MM.1S (cell line): Measurements from ENCODE around the gene AXL.

Experiments used
- DNase-seq: peaks from one replicate; pipeline ENCODE4 v3.0.0-alpha.2; 2015
- H2AFZ ChIP-seq: fragments of 300-600 bp; sonication (generic); 2 replicates; pipeline ENCODE4 v1.6.0; 2016; ENCODE audit warnings: antibody characterized with exemption, low read length
- H3F3A ChIP-seq: fragments of 300-600 bp; sonication (generic); 2 replicates; pipeline ENCODE4 v1.6.1; 2016; ENCODE audit warnings: mild to moderate bottlenecking, antibody characterized with exemption, low read length, moderate library complexity, mixed read lengths; ENCODE audit not compliant: insufficient read depth
- H3K27ac ChIP-seq: fragments of 300-600 bp; sonication (generic); 2 replicates; pipeline ENCODE4 v1.5.1; 2016; ENCODE audit warnings: mild to moderate bottlenecking, low read length
- H3K27me3 ChIP-seq: fragments of 300-600 bp; sonication (generic); replicated peaks from 2 replicates; pipeline ENCODE4 v1.6.0; 2016; ENCODE audit warnings: low read length; ENCODE audit not compliant: insufficient read depth
- H3K36me3 ChIP-seq: fragments of 300-600 bp; sonication (generic); replicated peaks from 2 replicates; pipeline ENCODE4 v1.6.1; 2016; ENCODE audit warnings: mild to moderate bottlenecking, low read length, mixed read lengths; ENCODE audit not compliant: insufficient read depth
- H3K4me1 ChIP-seq: fragments of 300-600 bp; sonication (generic); 2 replicates; pipeline ENCODE4 v1.6.1; 2016; ENCODE audit warnings: low read length, mixed read lengths
- H3K4me2 ChIP-seq: fragments of 300-600 bp; sonication (generic); 2 replicates; pipeline ENCODE4 v1.6.0; 2016; ENCODE audit warnings: low read depth, low read length
- H3K4me3 ChIP-seq: fragments of 300-600 bp; sonication (generic); 2 replicates; pipeline ENCODE4 v1.5.1; 2016; ENCODE audit warnings: low read length, mixed read lengths
- H3K79me2 ChIP-seq: fragments of 300-600 bp; sonication (generic); 2 replicates; pipeline ENCODE4 v1.6.1; 2016; ENCODE audit warnings: mixed run types, low read length, mixed read lengths
- H3K9ac ChIP-seq: fragments of 300-600 bp; sonication (generic); 2 replicates; pipeline ENCODE4 v1.6.1; 2016; ENCODE audit warnings: low read length, mixed read lengths
- H3K9me2 ChIP-seq: fragments of 300-600 bp; sonication (generic); replicated peaks from 2 replicates; pipeline ENCODE4 v1.6.1; 2016; ENCODE audit warnings: mild to moderate bottlenecking, low read length, mixed read lengths; ENCODE audit not compliant: insufficient read depth
- H3K9me3 ChIP-seq: fragments of 300-600 bp; sonication (generic); replicated peaks from 2 replicates; pipeline ENCODE4 v1.6.1; 2016; ENCODE audit warnings: mild to moderate bottlenecking, low read length, mixed read lengths; ENCODE audit not compliant: insufficient read depth
- H4K20me1 ChIP-seq: fragments of 300-600 bp; sonication (generic); 2 replicates; pipeline ENCODE4 v1.6.1; 2016; ENCODE audit warnings: mild to moderate bottlenecking, low read length, moderate library complexity, mixed read lengths; ENCODE audit not compliant: insufficient read depth
- CTCF ChIP-seq: fragments of 300-600 bp; sonication (generic); IDR thresholded peaks from 2 replicates; pipeline ENCODE4 v1.5.1; 2016; ENCODE audit warnings: antibody characterized with exemption, low read length, mixed read lengths
- EZH2 ChIP-seq: fragments of 300-600 bp; sonication (generic); optimal IDR thresholded peaks from 2 replicates; pipeline ENCODE3; 2017; ENCODE audit warnings: low read depth, mild to moderate bottlenecking, antibody characterized with exemption, low read length, mixed read lengths
- EZH2phosphoT487 ChIP-seq: fragments of 300-600 bp; sonication (generic); IDR thresholded peaks from 2 replicates; pipeline ENCODE4 v1.6.1; 2018; ENCODE audit warnings: antibody characterized with exemption, low read length

The AXL gene

GRCh38 chr19:41304706-41305483 is 85.9 kb downstream of the AXL start:
- Histone ChIP-seq H3K36me3 (no peaks in the 10 kb centered on the region; the same call in none of the 2 replicates), H4K20me1 (no peaks in the 10 kb centered on the region), H3K27me3 (no peaks in the 10 kb centered on the region), H2AFZ (no peak overlapping the region), H3K27ac (no peak overlapping the region), H3K4me2 (no peak overlapping the region), H3K9me2 (no peaks in the 10 kb centered on the region), H3K9ac (no peak overlapping the region; the same call in 1 of the 2 replicates), H3K9me3 (no peaks in the 10 kb centered on the region), H3K4me3 (no peak overlapping the region), H3K79me2 (peaks cover 52% of the 10 kb centered on the region), H3K4me1 (peaks cover 36% of the 10 kb centered on the region), H3F3A (peaks cover 32% of the 10 kb centered on the region)
- no peak for DNase-seq
- TF ChIP-seq CTCF, result no peak
- no peak for TF ChIP-seq EZH2phosphoT487
- no peak for TF ChIP-seq EZH2

DNA sequence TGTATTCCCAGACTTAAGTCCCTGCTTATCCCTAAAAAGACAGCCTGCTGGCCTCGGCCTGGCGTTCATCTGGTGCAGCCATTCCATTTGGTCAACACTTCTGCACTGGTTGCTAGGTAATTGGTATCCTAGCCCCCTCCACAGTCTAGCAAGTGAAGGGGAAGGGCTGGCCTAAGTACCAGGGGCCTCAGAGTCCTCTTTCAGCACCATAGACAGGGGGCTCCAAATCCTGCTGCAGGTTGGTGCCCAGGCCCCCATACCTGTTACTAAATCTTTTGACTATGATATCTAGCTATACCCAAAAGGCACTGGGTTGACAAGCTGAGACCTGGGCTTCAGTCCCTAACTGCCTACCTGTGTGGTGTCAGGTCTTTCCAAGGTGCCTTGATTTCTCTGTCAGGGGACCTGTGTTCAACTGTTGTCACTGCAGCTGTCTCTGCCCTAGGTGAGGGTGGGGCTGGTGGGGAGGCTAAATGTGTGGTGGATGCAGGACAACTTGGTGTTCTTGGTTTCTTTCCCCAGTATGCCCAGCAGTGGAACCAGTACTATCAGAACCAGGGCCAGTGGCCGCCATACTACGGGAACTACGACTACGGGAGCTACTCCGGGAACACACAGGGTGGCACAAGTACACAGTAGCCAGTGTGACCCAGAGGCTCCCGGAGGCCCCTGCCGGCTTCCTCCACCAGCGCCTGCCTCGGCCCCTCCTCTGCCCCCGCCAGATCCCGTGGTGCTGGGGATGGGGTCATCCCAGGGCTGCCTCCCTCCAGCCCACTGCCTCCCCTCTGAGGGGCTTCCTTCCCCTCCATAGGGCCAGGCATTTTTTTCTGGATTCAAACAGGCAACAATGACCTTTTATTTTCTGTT is 87.1 kb downstream of the AXL start:
- H2AFZ ChIP-seq, result no peak overlapping the region
- peaks cover 36% of the 10 kb centered on the region for H3K4me1 ChIP-seq
- H3K9me2 ChIP-seq, result no peaks in the 10 kb centered on the region
- peaks cover 32% of the 10 kb centered on the region for H3F3A ChIP-seq
- peaks cover 50% of the 10 kb centered on the region for H3K79me2 ChIP-seq
- TF ChIP-seq EZH2, result no peak
- no peak for TF ChIP-seq CTCF
- TF ChIP-seq EZH2phosphoT487, result no peak
- peak overlapping the region; percentile 90; the same call in 1 of the 2 replicates for H3K4me2 ChIP-seq
- H3K9me3 ChIP-seq, result no peaks in the 10 kb centered on the region
- no peaks in the 10 kb centered on the region for H4K20me1 ChIP-seq
- H3K27me3 ChIP-seq, result no peaks in the 10 kb centered on the region
- H3K27ac ChIP-seq, result peak overlapping the region; percentile 90
- no peak overlapping the region for H3K4me3 ChIP-seq
- no peaks in the 10 kb centered on the region; the same call in none of the 2 replicates for H3K36me3 ChIP-seq
- peak overlapping the region; percentile 96; the same call in 1 of the 2 replicates for H3K9ac ChIP-seq
- DNase-seq, result no peak

DNA sequence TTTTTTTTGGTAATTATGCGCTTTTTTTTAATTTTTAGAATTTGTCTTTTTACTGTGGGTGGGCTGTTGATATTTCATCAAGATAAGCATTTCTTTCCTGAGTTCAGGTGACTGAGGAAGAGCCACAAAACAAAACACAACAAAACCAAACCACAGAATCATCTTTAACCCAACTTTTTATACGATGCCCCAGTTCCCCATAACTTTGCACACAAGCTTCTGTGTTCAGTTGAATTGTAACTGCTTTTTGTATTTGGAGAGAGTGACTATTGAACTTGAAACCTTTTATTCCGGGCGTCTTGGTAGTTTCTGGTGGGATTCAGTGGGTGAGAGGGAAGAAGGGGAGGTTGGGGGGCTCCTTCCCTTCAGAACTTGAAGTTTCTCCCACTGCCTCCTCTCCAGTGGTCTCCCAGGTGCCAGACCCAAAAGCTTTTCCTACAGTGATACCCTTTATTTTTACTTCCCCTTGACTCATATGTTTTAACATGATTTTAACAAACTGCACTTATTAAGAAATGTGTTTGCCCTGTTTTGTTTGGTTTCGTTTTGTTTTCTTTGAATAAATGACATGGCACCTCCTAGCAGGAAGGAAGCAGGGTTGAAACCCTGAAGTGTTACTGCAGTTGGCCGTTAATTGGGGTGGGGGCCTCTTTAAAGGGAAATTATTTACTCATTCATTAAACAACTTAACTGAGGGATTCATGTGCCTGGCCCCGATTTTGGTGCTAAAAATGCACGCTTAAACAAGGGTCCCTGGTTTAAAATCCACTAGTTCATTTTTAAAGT is 88.3 kb downstream of the AXL start:
- H4K20me1 ChIP-seq, result no peaks in the 10 kb centered on the region
- peak overlapping the region; percentile 96 for H3K9ac ChIP-seq
- no peak for DNase-seq
- TF ChIP-seq EZH2phosphoT487 (no peak), CTCF (no peak), EZH2 (no peak)
- H3K9me2 ChIP-seq, result no peaks in the 10 kb centered on the region
- H3K4me2 ChIP-seq, result peak overlapping the region; percentile 90
- H3K79me2 ChIP-seq, result peaks cover 54% of the 10 kb centered on the region
- H3K36me3 ChIP-seq, result no peaks in the 10 kb centered on the region; the same call in 1 of the 2 replicates
- peaks cover 36% of the 10 kb centered on the region for H3K4me1 ChIP-seq
- no peak overlapping the region for H3K4me3 ChIP-seq
- H2AFZ ChIP-seq, result no peak overlapping the region
- H3K9me3 ChIP-seq, result no peaks in the 10 kb centered on the region
- peak overlapping the region; percentile 90 for H3K27ac ChIP-seq
- H3F3A ChIP-seq, result peaks cover 32% of the 10 kb centered on the region
- no peaks in the 10 kb centered on the region for H3K27me3 ChIP-seq
